NT2/D1 (cell line): Measurements from ENCODE around the gene CBX2.

Experiments
- YY1 ChIP-seq: IDR thresholded peaks from 2 replicates; pipeline ENCODE4 v1.6.1; 2011; ENCODE audit not compliant: insufficient read length, insufficient read depth
- ZNF274 ChIP-seq: IDR thresholded peaks from 2 replicates; pipeline ENCODE4 v1.6.1; 2011; ENCODE audit warnings: mild to moderate bottlenecking, low read depth, low read length

DNA sequence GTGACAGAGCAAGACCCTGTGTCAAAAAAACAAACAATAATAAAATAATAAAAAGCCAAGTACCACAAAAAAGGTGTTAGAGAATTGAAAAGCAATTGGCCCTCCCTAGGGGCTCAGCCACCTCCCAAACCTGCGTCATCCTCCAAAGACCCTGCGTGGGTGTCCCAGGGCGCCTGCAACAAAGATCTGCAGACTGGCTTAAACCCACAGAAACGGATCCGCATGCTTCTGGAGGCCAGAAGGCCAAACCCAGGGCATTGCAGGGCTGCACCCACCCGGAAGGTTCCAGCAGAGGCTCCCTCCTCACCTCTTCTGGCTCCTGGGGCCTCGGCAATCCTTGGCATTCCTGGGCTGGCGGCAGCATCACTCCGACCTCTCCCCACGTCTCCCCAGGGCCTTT lies 45.7 kb upstream of the CBX2 start:
- TF ChIP-seq ZNF274 (no peak), YY1 (no peak)
